Upper lobe of left lung (tissue), 6 donors: Measurements from ENCODE around the gene TULP1. TPM values are rescaled to one million over a fixed set of nuclear protein-coding genes. Genes with fewer than 3 reads are reported as not detected.

ENCODE experiments used
- ATAC-seq, 2 donors: fragments of 200-7000 bp; cut with Tn5 transposase; one replicate each; pipeline ENCODE4 v1.9.1; 2022; ENCODE audit warnings: mild to moderate bottlenecking in 2 of 2, moderate library complexity in 2 of 2; ENCODE audit not compliant: low FRiP score in 2 of 2
- DNase-seq, 2 donors: peaks; one replicate each; pipeline ENCODE4 v3.0.0-alpha.2; 2019 to 2020
- H3K27ac ChIP-seq, 4 donors: fragments of 200-600 bp; sonication (generic); one replicate each; pipeline ENCODE4 v1.5.1; 2016 to 2019
- H3K27me3 ChIP-seq, 4 donors: fragments of 200-600 bp; sonication (generic); one replicate each; pipeline ENCODE4 v1.5.1; 2017 to 2019
- H3K36me3 ChIP-seq, 4 donors: fragments of 200-600 bp; sonication (generic); one replicate each; pipeline ENCODE4 v1.5.1; 2016 to 2019
- H3K4me1 ChIP-seq, 4 donors: fragments of 200-600 bp; sonication (generic); one replicate each; pipeline ENCODE4 v1.5.1; 2018 to 2019
- H3K4me3 ChIP-seq, 4 donors: fragments of 200-600 bp; sonication (generic); one replicate each; pipeline ENCODE4 v1.5.1; 2017 to 2019; ENCODE audit warnings: mild to moderate bottlenecking in 2 of 4, moderate library complexity in 1 of 4
- H3K9me3 ChIP-seq, 4 donors: fragments of 200-600 bp; sonication (generic); one replicate each; pipeline ENCODE4 v1.5.1; 2018 to 2019
- CTCF ChIP-seq, 6 experiments: fragments of 450-650 bp in 4 of 6; fragments of 200-600 bp in 2 of 6; sonication (generic) in 2 of 6; IDR thresholded peaks; one replicate each; pipeline ENCODE4 v1.5.1; 2016 to 2019; ENCODE audit warnings: antibody characterized with exemption in 6 of 6
- EP300 ChIP-seq, 4 donors: sonication (generic); formaldehyde crosslinking; IDR thresholded peaks; one replicate each; pipeline ENCODE4 v1.5.1; 2017; ENCODE audit warnings: antibody characterized with exemption in 4 of 4, control low read depth in 2 of 4
- POLR2A ChIP-seq, 4 donors: fragments of 450-650 bp; IDR thresholded peaks; one replicate each; pipeline ENCODE4 v1.5.1; 2016 to 2017; ENCODE audit warnings: antibody characterized with exemption in 4 of 4, mild to moderate bottlenecking in 2 of 4
- POLR2AphosphoS5 ChIP-seq, 2 donors: sonication (generic); formaldehyde crosslinking; IDR thresholded peaks; one replicate each; pipeline ENCODE4 v1.5.1; 2017; ENCODE audit warnings: antibody characterized with exemption in 2 of 2
- WGBS, 2 donors: methylation state at CpG; one replicate each; pipeline ENCODE4 v1.1.5; 2017 to 2018; 5-methylcytosine and 5-hydroxymethylcytosine counted together
- total RNA-seq, 6 donors: library from RNA; depleted of rRNA in 4 of 6; stranded (reverse); fragments of >200 nt in 4 of 6; gene quantifications; one replicate each; pipeline versions ENCODE4 v1.1.0 to v1.2.1, GENCODE V29; 2016 to 2021
- donor health status: DM: no; HTN: no; CAD: no; lungs with moderate emphysema.
- donor health status: DM: no; HTN: yes; CAD: no; lungs with severe emphysema.

Gene TULP1
- total RNA-seq, 6 donors from 2014 or later = not detected

- Histone ChIP-seq H3K27ac (no peak overlapping the region), H3K36me3 (no peaks in the 10 kb centered on the region), H3K27me3 (no peaks in the 10 kb centered on the region), H3K9me3 (peaks cover 0 to 12% (median 9%) of the 10 kb centered on the region in 4 donors), H3K4me3 (no peak overlapping the region), H3K4me1 (no peaks in the 10 kb centered on the region)
- no peak for TF ChIP-seq POLR2A (IDR thresholded peaks at IDR 0.05)
- TF ChIP-seq POLR2AphosphoS5 (IDR thresholded peaks at IDR 0.05) = no peak
- TF ChIP-seq EP300 (IDR thresholded peaks at IDR 0.05) = no peak
- no peak for TF ChIP-seq CTCF (IDR thresholded peaks at IDR 0.05)
- no peak for DNase-seq
- no peak for ATAC-seq
- WGBS, 2 donors = 87 to 97% methylated on average over 4 of the region's 4 CpGs
Measured at GRCh38 chr6:35554811-35555210, 42.1 kb upstream of the TULP1 start.

- ATAC-seq = no peak
- 77 to 90% methylated on average over 6 of the region's 6 CpGs for WGBS, 2 donors
Measured at GRCh38 chr6:35553315-35553714, 40.6 kb upstream of the TULP1 start.

GRCh38 chr6:35552285-35552917, 39.7 kb upstream of the TULP1 start:
- DNase-seq = peak in 1 of 2 donors; percentile 47
- H3K4me1 ChIP-seq = peaks cover 0 to under 1% (median 0%) of the 10 kb centered on the region in 4 donors
- H3K27me3 ChIP-seq = no peaks in the 10 kb centered on the region
- ATAC-seq = peak in 1 of 2 donors; percentile 64
- no peak for TF ChIP-seq POLR2AphosphoS5 (IDR thresholded peaks at IDR 0.05)
- TF ChIP-seq POLR2A (IDR thresholded peaks at IDR 0.05) = no peak
- peak; percentile 59 to 82 (median 74) for TF ChIP-seq CTCF (IDR thresholded peaks at IDR 0.05)
- TF ChIP-seq EP300 (IDR thresholded peaks at IDR 0.05) = no peak
- 57 to 65% methylated on average over 5 of the region's 5 CpGs for WGBS, 2 donors
- no peaks in the 10 kb centered on the region for H3K36me3 ChIP-seq
- no peak overlapping the region for H3K27ac ChIP-seq
- H3K4me3 ChIP-seq = no peak overlapping the region
- H3K9me3 ChIP-seq = peaks cover 0 to 13% (median 9%) of the 10 kb centered on the region in 4 donors

More at GRCh38 chr6:35553315-35553714, 40.6 kb upstream of the TULP1 start:
- H3K9me3 ChIP-seq = peaks cover 0 to 13% (median 9%) of the 10 kb centered on the region in 4 donors
- TF ChIP-seq POLR2A (IDR thresholded peaks at IDR 0.05) (no peak), EP300 (IDR thresholded peaks at IDR 0.05) (no peak), POLR2AphosphoS5 (IDR thresholded peaks at IDR 0.05) (no peak), CTCF (IDR thresholded peaks at IDR 0.05) (no peak)
- no peak overlapping the region for H3K4me3 ChIP-seq
- H3K27me3 ChIP-seq = no peaks in the 10 kb centered on the region
- no peaks in the 10 kb centered on the region for H3K4me1 ChIP-seq
- DNase-seq = no peak
- no peaks in the 10 kb centered on the region for H3K36me3 ChIP-seq
- no peak overlapping the region for H3K27ac ChIP-seq

- no peaks in the 10 kb centered on the region for H3K27me3 ChIP-seq
- 73 to 75% methylated on average over 1 of the region's 1 CpG for WGBS, 2 donors
- no peak for ATAC-seq
- H3K4me1 ChIP-seq = peaks cover 0 to 3% (median 1%) of the 10 kb centered on the region in 4 donors
- TF ChIP-seq POLR2AphosphoS5 (IDR thresholded peaks at IDR 0.05) (no peak), CTCF (IDR thresholded peaks at IDR 0.05) (no peak), POLR2A (IDR thresholded peaks at IDR 0.05) (no peak), EP300 (IDR thresholded peaks at IDR 0.05) (no peak)
- peaks cover 0 to 13% (median 9%) of the 10 kb centered on the region in 4 donors for H3K9me3 ChIP-seq
- no peak for DNase-seq
- no peaks in the 10 kb centered on the region for H3K36me3 ChIP-seq
- H3K27ac ChIP-seq = no peak overlapping the region
- no peak overlapping the region for H3K4me3 ChIP-seq
Measured at GRCh38 chr6:35550437-35550836, 37.7 kb upstream of the TULP1 start.

GRCh38 chr6:35547676-35548075, 35.0 kb upstream of the TULP1 start:
- H3K9me3 ChIP-seq = peaks cover 0 to 13% (median 8%) of the 10 kb centered on the region in 4 donors
- H3K36me3 ChIP-seq = no peaks in the 10 kb centered on the region
- no peak overlapping the region for H3K4me3 ChIP-seq
- WGBS, 2 donors = 48 to 54% methylated on average over 6 of the region's 6 CpGs
- DNase-seq (no peak), ATAC-seq (no peak)
- TF ChIP-seq CTCF (IDR thresholded peaks at IDR 0.05) (no peak), POLR2AphosphoS5 (IDR thresholded peaks at IDR 0.05) (no peak), POLR2A (IDR thresholded peaks at IDR 0.05) (no peak), EP300 (IDR thresholded peaks at IDR 0.05) (peak in 1 of 4 donors; percentile 33)
- H3K27ac ChIP-seq = peak overlapping the region in 3 of 4 donors; percentile 45 to 72 (median 48)
- peaks cover 0 to 10% (median 4%) of the 10 kb centered on the region in 4 donors for H3K4me1 ChIP-seq
- no peaks in the 10 kb centered on the region for H3K27me3 ChIP-seq
